ENCODE data around the gene C19orf47. TPM values are rescaled to one million over a fixed set of nuclear protein-coding genes. Genes with fewer than 3 reads are reported as not detected.

C19orf47 gene
- total and polyA plus RNA-seq, 11 donors, result 99.1 to 314 (median 149) TPM

GRCh38 chr19:40279761-40280607, 68.2 kb downstream of the C19orf47 start:
- DNase-seq (no peak), ATAC-seq (no peak)
- no peaks in the 10 kb centered on the region for H3K36me3 ChIP-seq
- peak overlapping the region; percentile 49 to 98 (median 80) for H3K27ac ChIP-seq
- intact Hi-C loops (cut with DNase I), result loop anchor here in 4 of 10 donors (5.0 to 10.0 kb wide), 2 partner anchors 38 to 325 kb away; partner anchors contain the start of gene LTBP4 (in 1 of the 4)
- H3K4me1 ChIP-seq, result peaks cover 5 to 84% (median 75%) of the 10 kb centered on the region in 12 donors
- H3K27me3 ChIP-seq, result no peaks in the 10 kb centered on the region
- 73 to 82% (median 80%) methylated on average over 15 to 17 of the region's 17 CpGs for WGBS, 4 donors
- peak overlapping the region in 5 of 12 donors; percentile 28 to 54 (median 38) for H3K4me3 ChIP-seq
- no peak for TF ChIP-seq POLR2A (IDR thresholded peaks at IDR 0.05)
- no peak for TF ChIP-seq CTCF (IDR thresholded peaks at IDR 0.05)
- H3K9me3 ChIP-seq, result no peaks in the 10 kb centered on the region

GRCh38 chr19:40279120-40279551, 69.1 kb downstream of the C19orf47 start:
- WGBS, 4 donors, result 34 to 47% (median 43%) methylated on average over 7 to 15 of the region's 15 CpGs
- intact Hi-C loops (cut with DNase I), result no loop called here
- peak overlapping the region; percentile 49 to 98 (median 80) for H3K27ac ChIP-seq
- H3K27me3 ChIP-seq, result no peaks in the 10 kb centered on the region
- DNase-seq, result peak; percentile 79 to 90 (median 84)
- H3K4me1 ChIP-seq, result peaks cover 5 to 89% (median 79%) of the 10 kb centered on the region in 12 donors
- peak; percentile 70 to 83 (median 78) for ATAC-seq
- peak overlapping the region in 10 of 12 donors; percentile 20 to 54 (median 34) for H3K4me3 ChIP-seq
- H3K36me3 ChIP-seq, result no peaks in the 10 kb centered on the region
- no peaks in the 10 kb centered on the region for H3K9me3 ChIP-seq
- peak in 3 of 12 donors; percentile 31 to 43 (median 39) for TF ChIP-seq CTCF (IDR thresholded peaks at IDR 0.05)
- TF ChIP-seq POLR2A (IDR thresholded peaks at IDR 0.05), result no peak

- Histone ChIP-seq H3K36me3 (no peaks in the 10 kb centered on the region), H3K4me3 (peak overlapping the region in 9 of 12 donors; percentile 22 to 54 (median 35)), H3K27ac (peak overlapping the region; percentile 49 to 98 (median 80)), H3K27me3 (no peaks in the 10 kb centered on the region), H3K9me3 (no peaks in the 10 kb centered on the region), H3K4me1 (peaks cover 5 to 89% (median 79%) of the 10 kb centered on the region in 12 donors)
- 67 to 72% (median 70%) methylated on average over 14 to 16 of the region's 16 CpGs for WGBS, 4 donors
- ATAC-seq (no peak), DNase-seq (no peak)
- TF ChIP-seq CTCF (IDR thresholded peaks at IDR 0.05) (no peak), POLR2A (IDR thresholded peaks at IDR 0.05) (no peak)
- intact Hi-C loops (cut with DNase I), result no loop called here
These were observed 69.7 kb downstream of the C19orf47 start for GRCh38 chr19:40278361-40279035.
